ENCODE measurements around the gene SLC26A2.

Gene SLC26A2

GRCh38 chr5:149959406-149960236 is 937 bp upstream of the SLC26A2 start:
- peak overlapping the region; percentile 60 for H3K4me3 ChIP-seq (ENCODE audit: low read depth, low read length)
- peak overlapping the region; percentile 78 for H3K27ac ChIP-seq
- H3K36me3 ChIP-seq = no peaks in the 10 kb centered on the region
- peak; percentile 57; the same call in 1 of the 2 replicates for TF ChIP-seq CTCF (IDR thresholded peaks at IDR 0.05; ENCODE audit: low read depth, low read length)
- H3K27me3 ChIP-seq (ENCODE audit: insufficient read depth, low read depth, severe bottlenecking) = no peaks in the 10 kb centered on the region
- no peaks in the 10 kb centered on the region for H3K9me3 ChIP-seq (ENCODE audit: severe bottlenecking)
- DNase-seq = peak; percentile 37

- Histone ChIP-seq H3K4me3 (ENCODE audit: low read depth, low read length) (peak overlapping the region; percentile 60), H3K27ac (peak overlapping the region; percentile 78), H3K36me3 (no peaks in the 10 kb centered on the region), H3K9me3 (ENCODE audit: severe bottlenecking) (no peaks in the 10 kb centered on the region), H3K27me3 (ENCODE audit: insufficient read depth, low read depth, severe bottlenecking) (no peaks in the 10 kb centered on the region)
- no peak for DNase-seq
- no peak for TF ChIP-seq CTCF (IDR thresholded peaks at IDR 0.05; ENCODE audit: low read depth, low read length)
Measured at GRCh38 chr5:149961186-149961685, 678 bp downstream of the SLC26A2 start.

- H3K9me3 ChIP-seq (ENCODE audit: severe bottlenecking) = no peaks in the 10 kb centered on the region
- DNase-seq = no peak
- no peak overlapping the region for H3K27ac ChIP-seq
- H3K36me3 ChIP-seq = no peaks in the 10 kb centered on the region
- H3K27me3 ChIP-seq (ENCODE audit: insufficient read depth, low read depth, severe bottlenecking) = no peaks in the 10 kb centered on the region
- TF ChIP-seq CTCF (IDR thresholded peaks at IDR 0.05; ENCODE audit: low read depth, low read length) = peak; percentile 36; the same call in 1 of the 2 replicates
- no peak overlapping the region for H3K4me3 ChIP-seq (ENCODE audit: low read depth, low read length)
Measured at GRCh38 chr5:149961957-149962409, 1.4 kb downstream of the SLC26A2 start.

- Histone ChIP-seq H3K9me3 (ENCODE audit: severe bottlenecking) (no peaks in the 10 kb centered on the region), H3K36me3 (no peaks in the 10 kb centered on the region), H3K4me3 (ENCODE audit: low read depth, low read length) (no peak overlapping the region), H3K27me3 (ENCODE audit: insufficient read depth, low read depth, severe bottlenecking) (no peaks in the 10 kb centered on the region), H3K27ac (no peak overlapping the region)
- TF ChIP-seq CTCF (IDR thresholded peaks at IDR 0.05; ENCODE audit: low read depth, low read length) = no peak
- DNase-seq = no peak
Measured at GRCh38 chr5:149962601-149963300, 2.2 kb downstream of the SLC26A2 start.

GRCh38 chr5:149963729-149964128 is 3.2 kb downstream of the SLC26A2 start:
- Histone ChIP-seq H3K4me3 (ENCODE audit: low read depth, low read length) (no peak overlapping the region), H3K27ac (no peak overlapping the region), H3K27me3 (ENCODE audit: insufficient read depth, low read depth, severe bottlenecking) (no peaks in the 10 kb centered on the region), H3K9me3 (ENCODE audit: severe bottlenecking) (no peaks in the 10 kb centered on the region), H3K36me3 (no peaks in the 10 kb centered on the region)
- TF ChIP-seq CTCF (IDR thresholded peaks at IDR 0.05; ENCODE audit: low read depth, low read length) = no peak
- DNase-seq = no peak

Data from WERI-Rb-1 (cell line).